Fibroblast of mammary gland (primary cell): Measurements from ENCODE around the gene TTC8.

Experiments used
- DNase-seq: peaks from one replicate; pipeline ENCODE4 v3.0.0-alpha.2; 2010; ENCODE audit warnings: low read depth
- H3K4me3 ChIP-seq: 2 replicates; pipeline ENCODE4 v1.5.1; 2011; ENCODE audit warnings: low read depth, mild to moderate bottlenecking, low read length, moderate library complexity; ENCODE audit not compliant: control insufficient read depth
- CTCF ChIP-seq: conservative IDR thresholded peaks from 2 replicates; pipeline ENCODE4 v1.5.1; 2011; ENCODE audit warnings: low read depth, low read length, inconsistent platforms; ENCODE audit not compliant: control insufficient read depth, insufficient read depth

TTC8 gene

GRCh38 chr14:88863167-88863566, 38.7 kb downstream of the TTC8 start:
- no peak overlapping the region for H3K4me3 ChIP-seq
- no peak for DNase-seq
- TF ChIP-seq CTCF = no peak

GRCh38 chr14:88864198-88864597, 39.7 kb downstream of the TTC8 start:
- no peak for TF ChIP-seq CTCF
- no peak overlapping the region for H3K4me3 ChIP-seq
- no peak for DNase-seq

GRCh38 chr14:88866305-88866704, 41.9 kb downstream of the TTC8 start:
- no peak overlapping the region for H3K4me3 ChIP-seq
- TF ChIP-seq CTCF = no peak
- DNase-seq = no peak

GRCh38 chr14:88868558-88869159, 44.2 kb downstream of the TTC8 start:
- DNase-seq = peak; percentile 38
- peak; percentile 40 for TF ChIP-seq CTCF
- H3K4me3 ChIP-seq = no peak overlapping the region

GRCh38 chr14:88870777-88871176, 46.3 kb downstream of the TTC8 start:
- no peak for TF ChIP-seq CTCF
- no peak for DNase-seq

GRCh38 chr14:88871429-88871828, 47.0 kb downstream of the TTC8 start:
- no peak for DNase-seq
- H3K4me3 ChIP-seq = no peak overlapping the region
- no peak for TF ChIP-seq CTCF

More at GRCh38 chr14:88870777-88871176, 46.3 kb downstream of the TTC8 start:
- no peak overlapping the region for H3K4me3 ChIP-seq

- DNase-seq = no peak
- H3K4me3 ChIP-seq = no peak overlapping the region
- no peak for TF ChIP-seq CTCF
Observed at GRCh38 chr14:88872976-88873375, 48.5 kb downstream of the TTC8 start.
